ENCODE data around the gene BMPR1B. TPM values are rescaled to one million over a fixed set of nuclear protein-coding genes. Genes with fewer than 3 reads are reported as not detected.

Gene BMPR1B
- not detected for total RNA-seq

GRCh38 chr4:94757192-94758140, at the start of gene BMPR1B:
TSS of gene BMPR1B (plus strand) at chr4:94757955. CDS start at chr4:95104425, 346,470 bp downstream.
- Mint-ChIP-seq H3K27me3 (peaks cover 79% of the 10 kb centered on the region), H3K4me1 (peaks cover 5% of the 10 kb centered on the region), H3K36me3 (peaks cover 1% of the 10 kb centered on the region), H3K27ac (no peak within 1 kb of the TSS), H3K4me3 (peak within 1 kb of the TSS; percentile 53), H3K9me3 (no peaks in the 10 kb centered on the region)
- DNase-seq: peak; percentile 12

- H3K36me3 Mint-ChIP-seq: no peaks in the 10 kb centered on the region
- no peaks in the 10 kb centered on the region for H3K9me3 Mint-ChIP-seq
- no peaks in the 10 kb centered on the region for H3K27me3 Mint-ChIP-seq
- no peak for DNase-seq
- no peaks in the 10 kb centered on the region for H3K4me1 Mint-ChIP-seq
- no peak overlapping the region for H3K27ac Mint-ChIP-seq
- H3K4me3 Mint-ChIP-seq: no peak overlapping the region
These were observed 46.1 kb upstream of the BMPR1B start for GRCh38 chr4:94711635-94712034.

DNA sequence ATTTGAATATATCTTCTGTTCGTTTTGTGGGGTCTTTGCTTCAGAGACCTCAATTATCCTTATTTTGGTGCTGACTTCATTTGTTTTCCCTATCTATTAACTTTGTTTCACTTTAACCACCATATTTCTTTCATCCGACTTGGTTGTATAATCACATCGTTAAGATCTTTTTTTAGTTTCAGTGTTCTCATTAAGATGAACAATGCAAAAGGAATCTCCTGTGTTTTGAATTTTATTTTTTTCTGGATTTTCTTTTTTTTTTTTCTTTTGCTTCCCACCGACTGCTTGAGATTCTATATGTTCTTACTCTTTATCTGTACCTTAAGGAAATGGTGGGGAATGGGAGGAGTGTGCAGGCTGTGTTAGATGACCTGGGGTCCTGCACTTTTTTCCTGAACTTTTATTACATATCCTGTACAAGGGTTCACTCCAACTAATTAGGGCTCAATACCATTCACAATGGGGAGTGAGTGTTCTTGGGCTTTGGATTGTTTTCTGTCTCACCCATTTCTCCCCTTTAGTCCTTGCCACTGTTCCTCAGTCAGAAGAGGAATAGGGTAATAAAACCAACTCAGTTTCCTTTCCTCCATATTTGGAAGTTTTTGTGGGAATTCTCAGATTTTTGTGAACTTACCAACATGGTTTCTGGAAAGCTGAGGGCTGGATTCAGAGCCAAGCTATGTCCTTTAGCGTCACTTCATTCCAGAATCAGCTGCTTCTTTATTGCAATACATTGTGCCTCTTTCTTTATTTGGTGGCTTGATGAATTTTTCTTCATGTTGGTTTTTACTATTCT, 43.2 kb upstream of the BMPR1B start:
- H3K27ac Mint-ChIP-seq: no peak overlapping the region
- H3K4me3 Mint-ChIP-seq: no peak overlapping the region
- no peaks in the 10 kb centered on the region for H3K27me3 Mint-ChIP-seq
- H3K9me3 Mint-ChIP-seq: no peaks in the 10 kb centered on the region
- H3K36me3 Mint-ChIP-seq: no peaks in the 10 kb centered on the region
- no peak for DNase-seq
- no peaks in the 10 kb centered on the region for H3K4me1 Mint-ChIP-seq

GRCh38 chr4:94715726-94716125, 42.0 kb upstream of the BMPR1B start:
- Mint-ChIP-seq H3K27me3 (no peaks in the 10 kb centered on the region), H3K36me3 (no peaks in the 10 kb centered on the region), H3K4me3 (no peak overlapping the region), H3K4me1 (no peaks in the 10 kb centered on the region), H3K9me3 (no peaks in the 10 kb centered on the region), H3K27ac (no peak overlapping the region)
- no peak for DNase-seq

GRCh38 chr4:94721310-94721709, 36.4 kb upstream of the BMPR1B start:
- no peak for DNase-seq
- no peak overlapping the region for H3K27ac Mint-ChIP-seq
- no peaks in the 10 kb centered on the region for H3K9me3 Mint-ChIP-seq
- no peaks in the 10 kb centered on the region for H3K4me1 Mint-ChIP-seq
- no peaks in the 10 kb centered on the region for H3K27me3 Mint-ChIP-seq
- H3K36me3 Mint-ChIP-seq: no peaks in the 10 kb centered on the region
- H3K4me3 Mint-ChIP-seq: no peak overlapping the region

GRCh38 chr4:94722270-94722669, 35.5 kb upstream of the BMPR1B start:
- H3K4me3 Mint-ChIP-seq: no peak overlapping the region

DNA sequence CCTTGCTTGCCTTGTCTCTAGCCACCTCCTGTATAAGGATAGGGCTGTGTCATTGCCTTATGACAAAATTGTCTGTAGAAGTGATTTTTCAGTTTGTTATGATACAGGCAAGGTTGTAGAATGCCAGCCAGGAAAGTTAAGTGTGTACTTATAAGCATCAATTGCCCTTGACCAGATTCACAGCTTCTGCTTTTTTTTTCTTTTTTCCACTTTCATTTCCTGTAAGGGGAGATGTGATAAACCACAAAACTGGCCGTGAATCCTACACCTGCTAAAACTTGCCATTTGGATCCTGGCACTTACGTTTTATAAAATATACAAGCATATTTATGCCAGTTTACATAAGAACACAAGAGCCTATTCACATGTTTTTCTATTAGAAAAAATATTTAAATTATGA, 35.0 kb upstream of the BMPR1B start:
- H3K27ac Mint-ChIP-seq: no peak overlapping the region
- H3K4me1 Mint-ChIP-seq: no peaks in the 10 kb centered on the region
- H3K36me3 Mint-ChIP-seq: no peaks in the 10 kb centered on the region
- no peaks in the 10 kb centered on the region for H3K27me3 Mint-ChIP-seq
- DNase-seq: no peak
- H3K4me3 Mint-ChIP-seq: no peak overlapping the region
- no peaks in the 10 kb centered on the region for H3K9me3 Mint-ChIP-seq

More at GRCh38 chr4:94722270-94722669, 35.5 kb upstream of the BMPR1B start:
- H3K9me3 Mint-ChIP-seq: no peaks in the 10 kb centered on the region
- no peak for DNase-seq
- H3K27me3 Mint-ChIP-seq: no peaks in the 10 kb centered on the region
- no peaks in the 10 kb centered on the region for H3K36me3 Mint-ChIP-seq
- no peaks in the 10 kb centered on the region for H3K4me1 Mint-ChIP-seq
- no peak overlapping the region for H3K27ac Mint-ChIP-seq

GRCh38 chr4:94724016-94724790, 33.6 kb upstream of the BMPR1B start:
- H3K27me3 Mint-ChIP-seq: peaks cover 3% of the 10 kb centered on the region
- no peak overlapping the region for H3K27ac Mint-ChIP-seq

DNA sequence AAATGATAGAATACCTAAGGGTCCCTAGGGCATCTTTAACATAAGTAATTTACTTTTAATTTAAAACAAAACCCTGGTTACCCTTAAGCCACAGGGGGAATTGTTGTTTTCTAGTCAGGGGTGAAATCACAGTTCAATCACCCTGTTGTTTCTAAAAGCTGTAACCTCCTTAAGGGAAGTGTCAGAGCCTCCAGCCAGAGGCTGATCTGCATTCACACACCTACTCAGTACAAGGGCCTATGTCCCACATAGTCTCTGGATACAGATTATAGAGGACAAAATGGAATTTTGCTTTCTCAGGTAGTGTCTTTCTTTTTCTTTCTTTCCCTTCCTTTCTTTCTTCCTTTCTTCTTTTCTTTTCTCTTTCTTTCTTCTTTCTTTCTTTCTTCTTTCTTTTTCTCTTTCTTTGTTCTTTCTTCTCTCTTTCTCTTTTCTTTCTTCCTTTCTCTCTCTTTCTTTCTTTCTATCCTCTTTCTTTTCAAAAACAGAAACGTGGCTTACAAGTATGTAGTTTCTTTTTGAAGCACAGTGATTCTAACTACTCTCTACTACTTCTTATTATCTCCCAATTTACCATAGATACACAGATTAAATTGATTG, 31.1 kb upstream of the BMPR1B start:
- no peak for DNase-seq
- Mint-ChIP-seq H3K27ac (no peak overlapping the region), H3K4me1 (no peaks in the 10 kb centered on the region), H3K36me3 (no peaks in the 10 kb centered on the region), H3K9me3 (no peaks in the 10 kb centered on the region), H3K27me3 (peaks cover 3% of the 10 kb centered on the region), H3K4me3 (no peak overlapping the region)

More at GRCh38 chr4:94724016-94724790, 33.6 kb upstream of the BMPR1B start:
- H3K4me1 Mint-ChIP-seq: no peaks in the 10 kb centered on the region
- no peak for DNase-seq
- no peaks in the 10 kb centered on the region for H3K36me3 Mint-ChIP-seq
- H3K4me3 Mint-ChIP-seq: no peak overlapping the region
- H3K9me3 Mint-ChIP-seq: no peaks in the 10 kb centered on the region

GRCh38 chr4:94728056-94728766, 29.5 kb upstream of the BMPR1B start:
- Mint-ChIP-seq H3K4me3 (no peak overlapping the region), H3K27ac (no peak overlapping the region), H3K36me3 (no peaks in the 10 kb centered on the region), H3K27me3 (peaks cover 7% of the 10 kb centered on the region), H3K4me1 (no peaks in the 10 kb centered on the region), H3K9me3 (no peaks in the 10 kb centered on the region)
- DNase-seq: no peak

DNA sequence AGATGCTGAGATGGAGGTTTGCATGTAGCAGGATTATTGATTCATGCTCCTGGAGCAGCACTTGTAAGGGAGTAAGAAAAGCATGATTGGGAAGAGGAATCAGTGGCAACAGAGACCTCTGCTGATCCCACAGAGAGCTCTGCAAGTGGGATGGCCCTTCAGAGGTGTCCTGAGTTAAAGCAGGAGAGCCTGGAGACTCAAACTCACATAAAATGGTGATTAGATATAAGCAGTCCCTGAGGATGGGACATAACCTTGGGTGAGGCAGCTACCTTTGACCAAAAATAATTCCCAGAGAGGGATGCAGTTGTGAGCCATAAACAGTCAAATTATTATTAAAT, 25.4 kb upstream of the BMPR1B start:
- Mint-ChIP-seq H3K27ac (no peak overlapping the region), H3K4me1 (no peaks in the 10 kb centered on the region), H3K9me3 (no peaks in the 10 kb centered on the region), H3K36me3 (no peaks in the 10 kb centered on the region), H3K4me3 (no peak overlapping the region), H3K27me3 (peaks cover 7% of the 10 kb centered on the region)
- DNase-seq: no peak

GRCh38 chr4:94739741-94740140, 18.0 kb upstream of the BMPR1B start:
- no peaks in the 10 kb centered on the region for H3K36me3 Mint-ChIP-seq
- peaks cover 12% of the 10 kb centered on the region for H3K27me3 Mint-ChIP-seq
- peaks cover 2% of the 10 kb centered on the region for H3K9me3 Mint-ChIP-seq
- no peaks in the 10 kb centered on the region for H3K4me1 Mint-ChIP-seq
- no peak overlapping the region for H3K4me3 Mint-ChIP-seq
- H3K27ac Mint-ChIP-seq: no peak overlapping the region
- DNase-seq: no peak

DNA sequence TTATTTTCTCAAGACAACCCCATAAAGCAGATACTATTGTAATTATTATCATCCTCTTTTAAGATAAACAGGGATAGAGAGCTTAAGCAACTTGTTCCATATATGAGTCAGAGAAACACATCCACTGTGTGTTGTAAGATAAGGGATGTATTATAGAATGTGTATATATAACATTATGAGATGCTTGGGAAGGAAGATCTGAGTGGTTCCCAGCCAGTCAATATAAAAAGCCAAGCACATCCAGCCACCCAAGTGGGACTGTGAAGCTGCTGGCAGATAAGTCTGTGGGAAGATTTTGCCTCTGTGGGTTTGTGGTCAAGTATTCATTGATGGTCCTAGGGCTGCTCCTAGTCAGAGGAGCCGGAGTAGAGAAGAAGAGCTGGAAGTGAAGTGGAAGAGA, 16.5 kb upstream of the BMPR1B start:
- Mint-ChIP-seq H3K27ac (no peak overlapping the region), H3K4me3 (no peak overlapping the region), H3K4me1 (no peaks in the 10 kb centered on the region), H3K27me3 (peaks cover 12% of the 10 kb centered on the region), H3K36me3 (no peaks in the 10 kb centered on the region), H3K9me3 (peaks cover 2% of the 10 kb centered on the region)
- no peak for DNase-seq

DNA sequence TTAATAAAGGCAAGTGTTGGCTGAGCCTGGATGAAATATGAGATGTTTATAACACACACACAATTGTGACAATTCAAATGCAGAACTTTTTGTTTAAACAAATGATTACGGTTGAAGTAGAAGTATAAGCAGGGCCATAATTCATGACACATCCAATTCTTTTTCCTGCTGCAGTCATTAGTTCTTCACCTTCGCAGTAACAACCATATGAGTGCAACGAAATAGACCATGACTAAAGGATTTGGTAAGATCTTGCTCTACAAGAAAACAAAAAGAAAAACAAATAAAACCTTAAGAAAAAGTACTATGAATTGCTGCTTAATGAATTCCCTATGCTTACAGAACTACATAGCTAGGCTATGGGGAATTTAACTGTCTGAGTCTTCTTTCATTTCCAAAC, 13.9 kb upstream of the BMPR1B start:
- H3K27me3 Mint-ChIP-seq: peaks cover 16% of the 10 kb centered on the region
- no peak for DNase-seq
- peaks cover 2% of the 10 kb centered on the region for H3K9me3 Mint-ChIP-seq
- no peak overlapping the region for H3K4me3 Mint-ChIP-seq
- H3K4me1 Mint-ChIP-seq: no peaks in the 10 kb centered on the region
- H3K27ac Mint-ChIP-seq: no peak overlapping the region
- H3K36me3 Mint-ChIP-seq: no peaks in the 10 kb centered on the region
